Activated CD8-positive, alpha-beta T cell treated with anti-CD3 and anti-CD28 coated beads for 36 hours (primary cell): Measurements from ENCODE around the gene RPP38. TPM values are rescaled to one million over a fixed set of nuclear protein-coding genes. Genes with fewer than 3 reads are reported as not detected.

Experiments
- ATAC-seq: fragments of 200-7000 bp; cut with Tn5 transposase; one replicate; pipeline ENCODE4 v1.10.0; 2021; ENCODE audit warnings: mild to moderate bottlenecking, moderate library complexity
- CTCF ChIA-PET: fragments of 350-600 bp; sonication (Branson Sonifier 250); formaldehyde crosslinking; loops from one replicate; lab custom pipeline; 2021; ENCODE audit warnings: antibody characterized with exemption; lab: Charles Lee
- POLR2A ChIA-PET: fragments of 350-600 bp; sonication (Branson Sonifier 250); formaldehyde crosslinking; loops from one replicate; lab custom pipeline; 2021; ENCODE audit warnings: antibody characterized with exemption; lab: Charles Lee
- DNase-seq: peaks from one replicate; pipeline ENCODE4 v3.0.0-alpha.2; 2020
- H3K27ac Mint-ChIP-seq: one replicate; pipeline ENCODE4 v1.8.0; 2021; ENCODE audit warnings: mild to moderate bottlenecking, mixed read lengths
- H3K27me3 Mint-ChIP-seq: one replicate; pipeline ENCODE4 v1.8.0; 2021; ENCODE audit warnings: mixed read lengths
- H3K36me3 Mint-ChIP-seq: one replicate; pipeline ENCODE4 v1.8.0; 2021; ENCODE audit warnings: low read depth, mixed read lengths
- H3K4me1 Mint-ChIP-seq: one replicate; pipeline ENCODE4 v1.8.0; 2021; ENCODE audit warnings: low read depth, mixed read lengths
- H3K4me3 Mint-ChIP-seq: one replicate; pipeline ENCODE4 v1.8.0; 2021; ENCODE audit warnings: mild to moderate bottlenecking, moderate library complexity, mixed read lengths
- H3K9me3 Mint-ChIP-seq: one replicate; pipeline ENCODE4 v1.8.0; 2021; ENCODE audit warnings: mixed read lengths
- CTCF ChIP-seq: fragments of 200-600 bp; IDR thresholded peaks from one replicate; pipeline ENCODE4 v1.8.0; 2022; ENCODE audit warnings: antibody characterized with exemption, mild to moderate bottlenecking
- intact Hi-C: fragments of 100-400 bp; cut with micrococcal nuclease; formaldehyde crosslinking; loops from one replicate; pipeline ENCODE4 v1.10.0; 2022
- total RNA-seq, 2 experiments: library from RNA; stranded (reverse); gene quantifications; one replicate each; pipeline ENCODE4 v1.2.3, GENCODE V29; 2021

The RPP38 gene
- total RNA-seq, 2 experiments from 2014 or later, result 16.2 to 24.2 TPM

GRCh38 chr10:15058689-15059088 is 38.5 kb upstream of the RPP38 start:
- no peak for ATAC-seq
- DNase-seq, result no peak
- H3K4me1 Mint-ChIP-seq, result no peaks in the 10 kb centered on the region
- peaks cover 11% of the 10 kb centered on the region for H3K9me3 Mint-ChIP-seq
- peaks cover 7% of the 10 kb centered on the region for H3K36me3 Mint-ChIP-seq
- ChIA-PET POLR2A (no interaction called here), CTCF (no interaction called here)
- H3K27me3 Mint-ChIP-seq, result peaks cover 10% of the 10 kb centered on the region
- no peak for TF ChIP-seq CTCF
- no peak overlapping the region for H3K27ac Mint-ChIP-seq
- intact Hi-C loops, result no loop called here
- H3K4me3 Mint-ChIP-seq, result no peak overlapping the region

- ChIA-PET CTCF (no interaction called here), POLR2A (no interaction called here)
- H3K4me3 Mint-ChIP-seq, result no peak overlapping the region
- ATAC-seq, result no peak
- peaks cover 14% of the 10 kb centered on the region for H3K27me3 Mint-ChIP-seq
- peaks cover 11% of the 10 kb centered on the region for H3K9me3 Mint-ChIP-seq
- H3K36me3 Mint-ChIP-seq, result peaks cover 7% of the 10 kb centered on the region
- no peak overlapping the region for H3K27ac Mint-ChIP-seq
- DNase-seq, result no peak
- no peak for TF ChIP-seq CTCF
- intact Hi-C loops, result no loop called here
- no peaks in the 10 kb centered on the region for H3K4me1 Mint-ChIP-seq
Measured at GRCh38 chr10:15059914-15060313, 37.2 kb upstream of the RPP38 start.

- Mint-ChIP-seq H3K27me3 (peaks cover 17% of the 10 kb centered on the region), H3K9me3 (peaks cover 14% of the 10 kb centered on the region), H3K4me1 (no peaks in the 10 kb centered on the region), H3K4me3 (no peak overlapping the region), H3K36me3 (peaks cover 7% of the 10 kb centered on the region), H3K27ac (no peak overlapping the region)
- DNase-seq (no peak), ATAC-seq (no peak)
- no peak for TF ChIP-seq CTCF
- ChIA-PET CTCF (no interaction called here), POLR2A (no interaction called here)
- intact Hi-C loops, result no loop called here
Measured at GRCh38 chr10:15060638-15061037, 36.5 kb upstream of the RPP38 start.

- ATAC-seq (no peak), DNase-seq (no peak)
- POLR2A ChIA-PET, result no interaction called here
- TF ChIP-seq CTCF, result no peak
- peaks cover 7% of the 10 kb centered on the region for H3K27me3 Mint-ChIP-seq
- no peak overlapping the region for H3K27ac Mint-ChIP-seq
- no peaks in the 10 kb centered on the region for H3K4me1 Mint-ChIP-seq
- no peak overlapping the region for H3K4me3 Mint-ChIP-seq
- H3K9me3 Mint-ChIP-seq, result peaks cover 3% of the 10 kb centered on the region
- CTCF ChIA-PET, result interaction anchor here (1.0 to 1.3 kb wide), 2 partner anchors 18 to 39 kb away, joined by 3 read pairs; no protein-coding TSS in a partner anchor
- intact Hi-C loops, result no loop called here
- no peaks in the 10 kb centered on the region for H3K36me3 Mint-ChIP-seq
Measured at GRCh38 chr10:15067154-15067553, 30.0 kb upstream of the RPP38 start.

GRCh38 chr10:15068802-15069201 is 28.4 kb upstream of the RPP38 start:
- intact Hi-C loops, result no loop called here
- Mint-ChIP-seq H3K36me3 (no peaks in the 10 kb centered on the region), H3K27me3 (peaks cover 9% of the 10 kb centered on the region), H3K4me1 (no peaks in the 10 kb centered on the region), H3K4me3 (no peak overlapping the region), H3K9me3 (peaks cover 3% of the 10 kb centered on the region), H3K27ac (no peak overlapping the region)
- POLR2A ChIA-PET, result interaction anchor here (1.1 kb wide), 1 partner anchor 13 kb away, joined by 3 read pairs; no protein-coding TSS in a partner anchor
- TF ChIP-seq CTCF, result no peak
- CTCF ChIA-PET, result no interaction called here
- DNase-seq, result no peak
- no peak for ATAC-seq
